GM23248 (cell line): ENCODE data around the gene RAB11A.

ENCODE experiments used
- EZH2 ChIP-seq: fragments of 200-600 bp; sonication (generic); IDR thresholded peaks from 2 replicates; pipeline ENCODE4 v1.6.1; 2018; ENCODE audit warnings: antibody characterized with exemption, mild to moderate bottlenecking; ENCODE audit not compliant: insufficient read depth, poor library complexity, severe bottlenecking
- EZH2phosphoT487 ChIP-seq: fragments of 200-600 bp; sonication (generic); IDR thresholded peaks from 2 replicates; pipeline ENCODE4 v1.6.1; 2018; ENCODE audit warnings: antibody characterized with exemption, moderate library complexity, mild to moderate bottlenecking, low read depth; ENCODE audit not compliant: insufficient read depth

GRCh38 chr15:65925338-65925737 lies 56.0 kb downstream of the RAB11A start:
- TF ChIP-seq EZH2phosphoT487 (no peak), EZH2 (no peak)
